Dendritic cell treated with granulocyte-macrophage colony-stimulating factor and Interleukin-4, amounts not matched to agents 40 ng/mL and 50 ng/mL, for 4 days (primary cell): Measurements from ENCODE around the gene CT45A2.
"Not testable (repeated sequence)": the region's sequence is repeated elsewhere in the genome, so short reads cannot be mapped to it uniquely, and the experiment has no call there.

Source experiments
- H3K27ac Mint-ChIP-seq: one replicate; pipeline ENCODE4 v1.8.0; 2022; ENCODE audit warnings: mild to moderate bottlenecking, mixed read lengths
- H3K27me3 Mint-ChIP-seq: one replicate; pipeline ENCODE4 v1.8.0; 2022; ENCODE audit warnings: mild to moderate bottlenecking, mixed read lengths
- H3K36me3 Mint-ChIP-seq: one replicate; pipeline ENCODE4 v1.8.0; 2022; ENCODE audit warnings: low read depth, mixed read lengths
- H3K4me1 Mint-ChIP-seq: one replicate; pipeline ENCODE4 v1.8.0; 2022; ENCODE audit warnings: low read depth, mixed read lengths
- H3K4me3 Mint-ChIP-seq: one replicate; pipeline ENCODE4 v1.8.0; 2022; ENCODE audit warnings: mild to moderate bottlenecking, moderate library complexity, mixed read lengths
- H3K9me3 Mint-ChIP-seq: one replicate; pipeline ENCODE4 v1.8.0; 2022; ENCODE audit warnings: mixed read lengths
- intact Hi-C: fragments of 100-400 bp; cut with micrococcal nuclease; formaldehyde crosslinking; loops from one replicate; pipeline ENCODE4 v1.15.0; 2022

CT45A2 gene

GRCh38 chrX:135819912-135820311, at the start of gene CT45A2:
TSS of gene CT45A2 (minus strand) at chrX:135820012. CDS start at chrX:135816265, 3,747 bp downstream.
- H3K27me3 Mint-ChIP-seq, H3K27ac Mint-ChIP-seq, intact Hi-C loops, H3K36me3 Mint-ChIP-seq, H3K9me3 Mint-ChIP-seq, H3K4me1 Mint-ChIP-seq, H3K4me3 Mint-ChIP-seq: not testable (repeated sequence)

- H3K27ac Mint-ChIP-seq, intact Hi-C loops, H3K9me3 Mint-ChIP-seq, H3K27me3 Mint-ChIP-seq, H3K4me1 Mint-ChIP-seq, H3K4me3 Mint-ChIP-seq, H3K36me3 Mint-ChIP-seq: not testable (repeated sequence)
These were observed 34.6 kb upstream of the CT45A2 start, which contains the start of gene CT45A8 for GRCh38 chrX:135854438-135854837. TSS of gene CT45A8 (minus strand) at chrX:135854538. CDS start at chrX:135850783, 3,755 bp downstream.

- H3K27ac Mint-ChIP-seq, H3K4me3 Mint-ChIP-seq, H3K4me1 Mint-ChIP-seq, H3K9me3 Mint-ChIP-seq, H3K27me3 Mint-ChIP-seq, intact Hi-C loops, H3K36me3 Mint-ChIP-seq: not testable (repeated sequence)
These were observed 17.4 kb upstream of the CT45A2 start, which contains the start of gene CT45A7 for GRCh38 chrX:135837180-135837579. TSS of gene CT45A7 (minus strand) at chrX:135837280. CDS start at chrX:135833533, 3,747 bp downstream.

GRCh38 chrX:135802687-135803086, 17.1 kb downstream of the CT45A2 start, which contains the start of gene CT45A6:
TSS of gene CT45A6 (minus strand) at chrX:135802787. CDS start at chrX:135798993, 3,794 bp downstream.
- H3K27me3 Mint-ChIP-seq, H3K4me3 Mint-ChIP-seq, H3K4me1 Mint-ChIP-seq, H3K36me3 Mint-ChIP-seq, intact Hi-C loops, H3K9me3 Mint-ChIP-seq, H3K27ac Mint-ChIP-seq: not testable (repeated sequence)

- H3K27me3 Mint-ChIP-seq, H3K36me3 Mint-ChIP-seq, H3K9me3 Mint-ChIP-seq, H3K4me1 Mint-ChIP-seq, H3K4me3 Mint-ChIP-seq, intact Hi-C loops, H3K27ac Mint-ChIP-seq: not testable (repeated sequence)
These were observed 34.4 kb downstream of the CT45A2 start, which contains the start of gene CT45A5 for GRCh38 chrX:135785403-135785802. TSS of gene CT45A5 (minus strand) at chrX:135785503. CDS start at chrX:135781729, 3,774 bp downstream.

GRCh38 chrX:135768091-135768490, 51.7 kb downstream of the CT45A2 start, which contains the start of gene CT45A3:
TSS of gene CT45A3 (minus strand) at chrX:135768191. CDS start at chrX:135764444, 3,747 bp downstream.
- H3K4me3 Mint-ChIP-seq, H3K27me3 Mint-ChIP-seq, intact Hi-C loops: not testable (repeated sequence)

More at GRCh38 chrX:135768091-135768490, 51.7 kb downstream of the CT45A2 start, which contains the start of gene CT45A3:
- not testable (repeated sequence) for H3K36me3 Mint-ChIP-seq, H3K9me3 Mint-ChIP-seq, H3K27ac Mint-ChIP-seq, H3K4me1 Mint-ChIP-seq
